ENCODE measurements around the gene IDI2.

The IDI2 gene

GRCh38 chr10:1009071-1009494 lies 16.6 kb downstream of the IDI2 start:
- H3K79me2 ChIP-seq (ENCODE audit: insufficient read depth, low read length) = no peaks in the 10 kb centered on the region
- H3K27me3 ChIP-seq (ENCODE audit: insufficient read depth, low read length) = no peaks in the 10 kb centered on the region
- no peak overlapping the region for H3K4me3 ChIP-seq (ENCODE audit: low read depth, low read length, poor library complexity, severe bottlenecking)
- H3K4me1 ChIP-seq (ENCODE audit: insufficient read depth, low read length, severe bottlenecking) = no peaks in the 10 kb centered on the region
- no peak overlapping the region for H3K9ac ChIP-seq (ENCODE audit: low read length)
- no peak for TF ChIP-seq EZH2 (IDR thresholded peaks at IDR 0.05; ENCODE audit: borderline replicate concordance, low read length)
- no peak for TF ChIP-seq CTCF (IDR thresholded peaks at IDR 0.05; ENCODE audit: low read length)
- H3F3A ChIP-seq (ENCODE audit: insufficient read depth, low read length) = no peaks in the 10 kb centered on the region
- H3K27ac ChIP-seq (ENCODE audit: low read depth, low read length, poor library complexity, severe bottlenecking) = no peak overlapping the region
- peaks cover 91% of the 10 kb centered on the region for H3K36me3 ChIP-seq (ENCODE audit: insufficient read depth, low read length)
- H3K9me3 ChIP-seq (ENCODE audit: low read length) = no peaks in the 10 kb centered on the region
- no peaks in the 10 kb centered on the region for H3K9me2 ChIP-seq (ENCODE audit: low read depth, low read length)
- no peak overlapping the region for H2AFZ ChIP-seq (ENCODE audit: low read length)
- no peak overlapping the region for H3K4me2 ChIP-seq (ENCODE audit: low read length)
- H4K20me1 ChIP-seq (ENCODE audit: insufficient read depth, low read length) = no peaks in the 10 kb centered on the region

GRCh38 chr10:1007583-1007982 lies 18.1 kb downstream of the IDI2 start:
- Histone ChIP-seq H3K9me3 (ENCODE audit: low read length) (no peaks in the 10 kb centered on the region), H3K27me3 (ENCODE audit: insufficient read depth, low read length) (no peaks in the 10 kb centered on the region), H3K9ac (ENCODE audit: low read length) (no peak overlapping the region), H3K4me1 (ENCODE audit: insufficient read depth, low read length, severe bottlenecking) (no peaks in the 10 kb centered on the region), H2AFZ (ENCODE audit: low read length) (no peak overlapping the region), H3K36me3 (ENCODE audit: insufficient read depth, low read length) (peaks cover 96% of the 10 kb centered on the region), H4K20me1 (ENCODE audit: insufficient read depth, low read length) (no peaks in the 10 kb centered on the region), H3K4me2 (ENCODE audit: low read length) (no peak overlapping the region), H3F3A (ENCODE audit: insufficient read depth, low read length) (no peaks in the 10 kb centered on the region), H3K9me2 (ENCODE audit: low read depth, low read length) (no peaks in the 10 kb centered on the region), H3K27ac (ENCODE audit: low read depth, low read length, poor library complexity, severe bottlenecking) (no peak overlapping the region), H3K79me2 (ENCODE audit: insufficient read depth, low read length) (no peaks in the 10 kb centered on the region), H3K4me3 (ENCODE audit: low read depth, low read length, poor library complexity, severe bottlenecking) (no peak overlapping the region)
- TF ChIP-seq CTCF (IDR thresholded peaks at IDR 0.05; ENCODE audit: low read length) (no peak), EZH2 (IDR thresholded peaks at IDR 0.05; ENCODE audit: borderline replicate concordance, low read length) (no peak)

- TF ChIP-seq EZH2 (IDR thresholded peaks at IDR 0.05; ENCODE audit: borderline replicate concordance, low read length) (no peak), CTCF (IDR thresholded peaks at IDR 0.05; ENCODE audit: low read length) (no peak)
- no peaks in the 10 kb centered on the region for H3K4me1 ChIP-seq (ENCODE audit: insufficient read depth, low read length, severe bottlenecking)
- no peaks in the 10 kb centered on the region for H3F3A ChIP-seq (ENCODE audit: insufficient read depth, low read length)
- no peak overlapping the region for H3K4me2 ChIP-seq (ENCODE audit: low read length)
- H3K27me3 ChIP-seq (ENCODE audit: insufficient read depth, low read length) = no peaks in the 10 kb centered on the region
- no peak overlapping the region for H3K27ac ChIP-seq (ENCODE audit: low read depth, low read length, poor library complexity, severe bottlenecking)
- 0 out of 2 replicates have a peak, but pooled peaks cover 3% of the 10 kb centered on the region for H3K9me3 ChIP-seq (ENCODE audit: low read length)
- H3K36me3 ChIP-seq (ENCODE audit: insufficient read depth, low read length) = peaks cover 96% of the 10 kb centered on the region
- no peaks in the 10 kb centered on the region for H3K9me2 ChIP-seq (ENCODE audit: low read depth, low read length)
- H4K20me1 ChIP-seq (ENCODE audit: insufficient read depth, low read length) = no peaks in the 10 kb centered on the region
- H3K79me2 ChIP-seq (ENCODE audit: insufficient read depth, low read length) = no peaks in the 10 kb centered on the region; the same call in 1 of the 2 replicates
- no peak overlapping the region for H2AFZ ChIP-seq (ENCODE audit: low read length)
- H3K4me3 ChIP-seq (ENCODE audit: low read depth, low read length, poor library complexity, severe bottlenecking) = no peak overlapping the region
- no peak overlapping the region for H3K9ac ChIP-seq (ENCODE audit: low read length)
These were observed 19.1 kb downstream of the IDI2 start for GRCh38 chr10:1006573-1006972.
